VCaP (cell line): Measurements from ENCODE around the gene PRSS53.
"Not testable (repeated sequence)": the region's sequence is repeated elsewhere in the genome, so short reads cannot be mapped to it uniquely, and the experiment has no call there.

Experiments used
- H3K27ac ChIP-seq: fragments of 450-650 bp; 2 replicates; pipeline ENCODE4 v1.5.1; 2017
- TF ChIP-seq, protein P1 (sequence below): fragments of 450-650 bp; conservative IDR thresholded peaks from 2 replicates; pipeline ENCODE4 v1.5.1; 2017; ENCODE audit warnings: mild to moderate bottlenecking, moderate library complexity

The PRSS53 gene

DNA sequence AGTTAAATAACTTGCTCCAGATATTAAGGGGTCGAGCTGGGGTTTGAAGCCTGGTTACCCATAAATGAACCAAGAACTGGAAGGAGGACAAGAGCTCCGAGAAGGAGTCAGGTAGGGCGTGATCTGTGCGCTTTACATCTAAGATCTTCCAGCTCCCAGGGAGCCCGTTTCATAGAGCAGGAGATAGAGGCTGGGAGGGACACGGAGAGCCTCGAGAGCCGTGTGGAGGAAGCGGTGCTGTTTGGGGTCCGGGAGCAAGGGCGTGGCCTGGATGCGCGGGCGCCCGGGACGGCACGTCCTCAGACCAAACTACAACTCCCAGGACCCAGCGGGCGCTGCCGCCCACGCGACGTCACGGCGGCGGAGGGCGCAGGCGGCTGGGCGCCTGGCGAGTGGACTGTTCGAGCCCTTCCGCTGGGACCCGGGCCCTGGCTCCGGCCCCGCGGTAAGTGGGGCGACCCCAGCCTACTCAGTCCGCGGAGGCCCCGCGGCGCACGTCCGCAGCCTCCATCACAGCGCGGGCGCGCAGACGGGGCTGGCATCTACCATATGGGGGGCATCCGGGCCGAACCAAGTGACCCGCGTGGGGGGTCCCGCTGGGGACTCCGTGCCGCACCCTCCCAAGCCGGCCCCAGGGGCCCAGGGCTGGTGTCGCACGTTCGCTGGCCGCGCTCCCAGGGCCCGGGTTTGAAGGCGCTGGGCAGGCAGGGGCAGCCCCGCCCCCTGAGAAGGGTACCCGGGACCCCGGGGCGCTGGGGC lies 19.5 kb upstream of the PRSS53 start, which contains the start of gene BCKDK:
Gene BCKDK, plus strand, starts transcription at position 352 of the 759 bp plus-strand sequence. CDS start 838 bp downstream, outside the sequence.
- peak within 1 kb of the TSS; percentile 73; the same call in 1 of the 2 replicates for H3K27ac ChIP-seq

DNA sequence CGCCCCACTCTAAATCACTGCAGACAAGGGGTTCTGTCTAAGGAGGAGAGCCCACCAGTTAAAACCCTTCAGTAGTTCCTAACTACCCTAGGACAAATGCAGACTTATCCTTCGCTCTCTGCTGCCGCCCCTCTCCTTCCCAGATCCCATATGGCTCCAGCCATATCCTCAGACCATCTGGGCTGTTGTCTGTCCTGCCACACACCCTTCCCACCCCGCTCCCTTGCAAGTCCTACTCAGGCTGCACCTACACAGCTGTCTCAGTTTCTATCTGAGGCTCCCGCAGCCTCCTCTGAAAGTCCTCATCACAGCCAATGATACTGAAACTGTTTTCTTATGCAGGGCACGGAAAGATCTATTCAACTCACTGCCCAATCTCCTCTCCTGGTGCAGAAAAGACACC lies 18.7 kb upstream of the PRSS53 start:
- no peak overlapping the region for H3K27ac ChIP-seq

More for the DNA sequence above, 19.5 kb upstream of the PRSS53 start, which contains the start of gene BCKDK:
- TF ChIP-seq, protein P1, sequence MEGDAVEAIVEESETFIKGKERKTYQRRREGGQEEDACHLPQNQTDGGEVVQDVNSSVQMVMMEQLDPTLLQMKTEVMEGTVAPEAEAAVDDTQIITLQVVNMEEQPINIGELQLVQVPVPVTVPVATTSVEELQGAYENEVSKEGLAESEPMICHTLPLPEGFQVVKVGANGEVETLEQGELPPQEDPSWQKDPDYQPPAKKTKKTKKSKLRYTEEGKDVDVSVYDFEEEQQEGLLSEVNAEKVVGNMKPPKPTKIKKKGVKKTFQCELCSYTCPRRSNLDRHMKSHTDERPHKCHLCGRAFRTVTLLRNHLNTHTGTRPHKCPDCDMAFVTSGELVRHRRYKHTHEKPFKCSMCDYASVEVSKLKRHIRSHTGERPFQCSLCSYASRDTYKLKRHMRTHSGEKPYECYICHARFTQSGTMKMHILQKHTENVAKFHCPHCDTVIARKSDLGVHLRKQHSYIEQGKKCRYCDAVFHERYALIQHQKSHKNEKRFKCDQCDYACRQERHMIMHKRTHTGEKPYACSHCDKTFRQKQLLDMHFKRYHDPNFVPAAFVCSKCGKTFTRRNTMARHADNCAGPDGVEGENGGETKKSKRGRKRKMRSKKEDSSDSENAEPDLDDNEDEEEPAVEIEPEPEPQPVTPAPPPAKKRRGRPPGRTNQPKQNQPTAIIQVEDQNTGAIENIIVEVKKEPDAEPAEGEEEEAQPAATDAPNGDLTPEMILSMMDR = no peak

DNA sequence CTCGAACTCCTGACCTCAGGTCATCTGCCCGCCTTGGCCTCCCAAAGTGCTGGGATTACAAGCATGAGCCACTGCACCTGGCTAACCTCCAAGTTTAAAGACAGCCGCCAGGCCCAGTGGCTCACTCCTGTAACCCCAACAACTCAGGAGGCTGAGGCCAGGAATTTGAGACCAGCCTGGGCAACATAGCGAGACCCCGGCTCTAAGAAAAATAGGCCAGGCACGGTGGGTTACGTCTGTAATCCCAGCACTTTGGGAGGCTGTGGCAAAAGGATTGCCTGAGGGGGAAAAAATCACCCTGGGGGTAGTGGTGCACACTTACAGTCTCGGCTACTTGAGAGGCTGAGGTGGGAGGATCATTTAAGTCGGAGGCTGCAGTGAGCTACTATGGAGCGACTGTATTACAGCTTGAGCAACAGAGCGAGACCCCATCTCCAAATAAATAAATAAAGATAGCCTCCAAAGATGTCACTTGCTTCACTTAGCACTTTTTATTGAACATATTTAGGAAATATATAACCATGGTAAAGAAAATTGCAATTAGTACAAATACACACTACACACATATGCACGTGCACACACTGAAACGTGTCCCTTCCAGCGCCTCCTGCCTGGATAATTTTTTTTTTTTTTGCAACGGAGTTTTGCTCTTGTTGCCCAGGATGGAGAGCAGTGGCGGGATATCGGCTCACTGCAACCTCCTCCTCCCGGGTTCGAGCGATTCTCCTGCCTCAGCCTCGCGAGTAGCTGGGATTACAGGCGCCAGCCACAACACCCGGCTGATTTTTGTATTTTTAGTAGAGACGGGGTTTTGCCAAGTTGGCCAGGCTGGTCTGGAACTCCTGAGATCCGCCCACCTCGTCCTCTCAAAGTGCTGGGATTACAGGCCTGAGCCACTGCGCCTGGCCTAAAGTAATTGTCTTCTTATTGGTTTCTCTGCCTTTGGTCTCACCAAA lies 18.0 kb upstream of the PRSS53 start:
- no peak overlapping the region for H3K27ac ChIP-seq
- TF ChIP-seq, protein P1 = no peak

More for the DNA sequence above, 18.7 kb upstream of the PRSS53 start:
- TF ChIP-seq, protein P1 = no peak

DNA sequence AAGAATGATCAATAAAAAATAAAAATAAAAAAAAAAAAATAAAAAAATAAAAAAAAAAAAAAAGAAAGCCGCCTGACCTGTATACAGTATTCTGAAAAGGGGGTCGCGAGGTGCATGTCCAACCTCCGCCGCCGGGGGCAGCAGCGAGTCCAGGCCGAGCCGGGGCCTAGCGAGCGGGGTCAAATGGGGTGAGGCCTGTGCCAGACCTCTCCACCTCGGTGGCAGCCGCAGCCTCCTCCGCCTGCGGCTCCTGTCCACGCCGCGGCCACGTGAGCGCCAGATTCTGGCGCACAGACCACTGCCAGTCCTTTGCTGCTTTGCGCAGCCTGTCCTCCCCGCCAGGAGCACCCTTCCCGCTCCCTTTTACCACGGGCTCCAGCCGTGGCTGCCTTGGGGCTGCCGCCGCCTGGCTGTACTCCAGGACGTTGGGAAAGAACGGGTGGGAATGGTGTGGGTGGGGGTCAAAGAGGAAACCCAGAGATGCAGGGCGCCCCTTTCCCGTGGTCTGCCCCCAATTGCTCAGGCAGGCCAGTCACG lies 17.0 kb upstream of the PRSS53 start:
- TF ChIP-seq, protein P1 = peak; percentile 83
- peak overlapping the region; percentile 31; the same call in 1 of the 2 replicates for H3K27ac ChIP-seq

DNA sequence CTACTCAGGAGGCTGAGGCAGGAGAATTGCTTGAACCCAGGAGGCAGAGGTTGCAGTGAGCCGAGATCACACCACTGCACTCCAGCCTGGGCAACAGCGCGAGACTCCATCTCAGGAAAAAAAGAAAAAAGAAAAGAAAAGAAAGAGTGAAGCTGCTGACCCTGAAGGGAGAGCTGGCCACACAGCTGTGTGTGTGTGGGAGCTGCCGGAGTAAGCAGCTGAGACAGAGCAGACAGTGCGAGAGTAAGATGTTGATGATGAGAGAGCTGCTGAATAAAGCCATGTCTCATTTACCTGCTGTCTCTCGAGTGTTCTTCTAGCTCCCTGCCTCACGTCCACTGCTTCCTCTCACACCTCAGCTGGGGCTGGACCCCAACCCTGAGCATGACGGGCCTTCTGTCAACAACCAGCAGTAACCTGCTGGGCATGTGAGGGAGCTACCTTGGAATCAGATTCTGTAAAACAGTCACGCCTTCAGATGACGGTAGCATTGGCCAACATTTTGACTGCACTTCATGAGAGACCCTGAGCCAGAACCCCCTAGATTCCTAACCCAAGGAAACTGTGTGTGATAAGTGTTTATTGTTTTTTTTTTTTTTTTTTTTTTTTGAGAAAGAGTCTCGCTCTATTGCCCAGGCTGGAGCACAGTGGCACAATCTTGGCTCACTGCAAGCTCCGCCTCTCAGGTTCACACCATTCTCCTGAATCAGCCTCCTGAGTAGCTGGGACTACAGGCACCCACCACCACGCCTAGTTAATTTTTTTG lies 12.3 kb upstream of the PRSS53 start:
- not testable (repeated sequence) for H3K27ac ChIP-seq

DNA sequence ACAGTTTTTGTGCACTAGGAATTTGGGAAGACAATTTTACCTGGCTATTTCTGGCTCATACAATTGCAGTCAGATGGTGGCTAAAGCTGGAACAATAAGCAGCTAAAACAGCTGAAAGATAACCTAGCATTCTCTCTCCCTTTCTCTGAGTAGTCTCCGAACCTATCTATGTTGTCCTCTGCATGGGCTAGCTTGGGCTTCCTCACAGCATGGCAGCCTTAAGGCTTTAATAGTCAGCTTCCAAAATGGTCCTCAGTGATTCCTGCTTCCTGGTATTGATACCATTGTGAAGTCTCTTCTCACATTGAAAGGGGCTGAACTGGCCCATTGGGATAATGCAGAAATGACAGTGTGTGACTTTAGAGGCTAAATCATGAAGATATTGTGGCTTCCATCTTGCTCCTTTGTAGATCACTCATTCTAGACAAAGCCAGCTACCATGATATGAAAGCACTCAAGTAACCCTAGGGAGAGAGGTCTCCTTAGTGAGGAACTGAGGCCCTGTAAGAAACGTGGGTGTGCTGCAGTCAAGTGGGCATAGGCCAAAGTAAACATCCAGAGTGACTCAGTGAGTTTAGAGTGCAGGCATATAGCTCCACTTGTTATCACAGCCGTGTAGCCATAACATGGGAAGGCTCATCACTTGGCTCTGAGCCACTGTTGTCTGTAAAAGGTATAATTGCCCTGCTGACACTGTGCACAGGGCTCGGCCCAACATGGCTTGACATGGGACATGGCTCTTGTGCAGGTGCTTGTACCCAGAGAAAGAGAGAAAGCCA lies 11.3 kb upstream of the PRSS53 start:
- no peak overlapping the region for H3K27ac ChIP-seq
- TF ChIP-seq, protein P1 = no peak
